Stimulated activated naive B cell treated with anti-CD40 and anti-IgM and Interleukin-4, amounts not matched to agents 10 μg/mL and 1 μg/mL and 100 μg/mL, for 72 hours (primary cell): ENCODE results near the gene PLSCR3.

Experiments used
- ATAC-seq, 2 donors: fragments of 150-1000 bp; cut with Tn5 transposase; replicated peaks; 2 replicates each; pipeline ENCODE4 v1.10.0; 2021; ENCODE audit warnings: moderate library complexity in 1 of 2
- DNase-seq: peaks from one replicate; pipeline ENCODE4 v3.0.0; 2021
- H3K27ac Mint-ChIP-seq: one replicate; pipeline ENCODE4 v1.8.0; 2022; ENCODE audit warnings: mild to moderate bottlenecking, mixed read lengths
- H3K27me3 Mint-ChIP-seq, 2 donors: one replicate each; pipeline ENCODE4 v1.8.0; 2022; ENCODE audit warnings: mixed read lengths in 2 of 2
- H3K36me3 Mint-ChIP-seq, 2 donors: one replicate each; pipeline ENCODE4 v1.8.0; 2022; ENCODE audit warnings: mixed read lengths in 2 of 2, mild to moderate bottlenecking in 1 of 2
- H3K4me1 Mint-ChIP-seq, 2 donors: one replicate each; pipeline ENCODE4 v1.8.0; 2022; ENCODE audit warnings: mixed read lengths in 2 of 2, mild to moderate bottlenecking in 1 of 2
- H3K4me3 Mint-ChIP-seq, 2 donors: one replicate each; pipeline ENCODE4 v1.8.0; 2022; ENCODE audit warnings: mild to moderate bottlenecking in 2 of 2, mixed read lengths in 2 of 2, moderate library complexity in 1 of 2
- H3K9me3 Mint-ChIP-seq, 2 donors: one replicate each; pipeline ENCODE4 v1.8.0; 2022; ENCODE audit warnings: mixed read lengths in 2 of 2, mild to moderate bottlenecking in 1 of 2

The PLSCR3 gene

GRCh38 chr17:7348478-7349242 lies 45.7 kb downstream of the PLSCR3 start:
- Mint-ChIP-seq H3K9me3 (no peaks in the 10 kb centered on the region), H3K4me3 (no peak overlapping the region), H3K36me3 (peaks cover 36 to 52% of the 10 kb centered on the region in 2 donors), H3K4me1 (peaks cover 32 to 65% of the 10 kb centered on the region in 2 donors), H3K27ac (peak overlapping the region; percentile 91), H3K27me3 (no peaks in the 10 kb centered on the region)
- ATAC-seq: no peak
- DNase-seq: no peak

DNA sequence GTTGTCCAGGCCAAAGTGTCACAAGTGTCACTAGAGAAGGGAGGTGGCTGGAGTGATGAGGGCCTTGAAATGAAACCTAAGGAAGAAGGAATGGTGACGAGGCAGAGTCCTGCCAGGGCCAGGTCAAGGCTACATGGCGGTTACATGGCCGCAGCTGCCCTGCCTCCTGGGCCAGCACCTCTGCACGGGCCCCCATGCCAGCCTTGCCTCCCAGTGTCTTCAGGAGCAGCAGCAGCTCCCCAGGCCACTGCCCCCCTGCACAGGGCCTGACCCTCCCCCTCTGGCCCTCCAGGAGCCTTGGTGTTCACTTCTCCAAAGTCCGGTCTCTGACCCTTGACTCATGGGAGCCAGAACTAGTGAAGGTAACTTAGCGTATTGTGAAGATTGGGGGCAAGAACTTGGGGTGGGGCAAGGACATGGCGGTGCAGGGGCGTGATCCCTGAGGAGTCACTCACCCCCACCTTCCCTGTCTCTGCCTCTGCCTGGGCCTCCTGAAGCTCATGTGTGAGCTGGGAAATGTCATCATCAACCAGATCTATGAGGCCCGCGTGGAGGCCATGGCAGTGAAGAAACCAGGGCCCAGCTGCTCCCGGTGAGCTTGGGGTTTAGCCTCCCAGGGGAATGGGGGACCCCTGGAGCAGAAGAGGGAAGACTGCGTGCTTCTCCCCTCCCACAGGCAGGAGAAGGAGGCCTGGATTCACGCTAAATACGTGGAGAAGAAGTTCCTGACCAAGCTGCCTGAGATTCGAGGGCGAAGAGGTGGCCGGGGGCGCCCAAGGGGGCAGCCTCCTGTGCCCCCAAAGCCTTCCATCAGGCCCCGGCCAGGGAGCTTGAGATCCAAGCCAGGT lies 46.5 kb downstream of the PLSCR3 start:
- Mint-ChIP-seq H3K4me3 (no peak overlapping the region), H3K4me1 (peaks cover 29 to 61% of the 10 kb centered on the region in 2 donors), H3K27ac (peak overlapping the region; percentile 91), H3K36me3 (peaks cover 38 to 58% of the 10 kb centered on the region in 2 donors), H3K9me3 (no peaks in the 10 kb centered on the region), H3K27me3 (no peaks in the 10 kb centered on the region)
- ATAC-seq (no peak), DNase-seq (no peak)

DNA sequence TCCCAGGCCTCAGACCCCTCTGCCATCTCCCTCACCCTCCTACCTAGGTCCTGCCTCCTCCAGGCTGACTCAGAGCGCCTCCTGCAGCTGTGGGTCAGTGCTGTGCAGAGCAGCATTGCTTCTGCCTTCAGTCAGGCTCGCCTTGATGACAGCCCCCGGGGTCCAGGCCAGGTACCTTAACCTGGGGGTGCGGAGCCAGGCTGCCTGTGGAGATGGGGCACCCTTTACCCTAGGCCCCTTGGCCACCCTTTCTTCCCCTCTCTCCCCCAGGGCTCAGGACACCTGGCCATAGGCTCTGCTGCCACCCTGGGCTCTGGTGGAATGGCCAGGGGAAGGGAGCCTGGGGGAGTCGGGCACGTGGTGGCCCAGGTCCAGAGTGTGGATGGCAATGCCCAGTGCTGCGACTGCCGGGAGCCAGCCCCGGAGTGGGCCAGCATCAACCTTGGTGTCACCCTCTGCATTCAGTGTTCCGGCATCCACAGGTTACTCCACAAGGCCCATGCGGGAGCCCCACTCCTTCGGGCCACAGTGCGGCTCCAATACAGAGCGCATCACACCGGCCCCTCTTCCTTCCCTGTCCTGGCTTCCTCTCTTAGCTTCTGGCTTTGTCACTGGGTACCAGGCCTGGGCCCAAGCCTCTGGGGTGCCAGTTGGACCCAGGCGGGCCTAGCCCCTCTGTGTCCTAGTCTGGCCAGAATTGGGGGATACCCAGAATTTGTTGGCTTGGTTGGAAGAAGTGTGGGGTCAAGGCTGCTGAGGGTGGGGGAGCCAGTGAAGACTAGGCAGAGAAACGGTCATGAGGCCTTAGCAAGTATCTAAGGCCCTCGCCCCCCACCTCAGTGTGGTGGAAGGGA lies 47.3 kb downstream of the PLSCR3 start:
- DNase-seq: no peak

DNA sequence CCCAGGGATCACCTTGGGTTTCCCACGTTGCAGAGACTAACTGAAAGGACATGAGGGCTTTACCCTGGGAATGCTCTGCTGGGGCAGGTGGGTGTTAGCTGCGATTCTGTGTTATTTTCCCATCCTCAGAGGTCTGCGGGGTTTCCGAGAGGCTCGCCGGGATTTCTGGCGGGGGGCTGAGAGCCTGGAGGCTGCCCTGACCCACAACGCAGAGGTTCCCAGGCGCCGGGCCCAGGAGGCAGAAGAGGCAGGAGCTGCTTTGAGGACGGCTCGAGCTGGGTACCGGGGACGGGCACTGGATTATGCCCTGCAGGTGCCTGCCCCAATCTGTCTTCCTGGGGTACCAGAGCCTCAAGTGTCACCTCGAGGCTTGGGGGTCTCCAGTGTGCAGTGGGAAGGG lies 51.1 kb downstream of the PLSCR3 start:
- ATAC-seq (no peak), DNase-seq (no peak)
- Mint-ChIP-seq H3K4me1 (peaks cover 17 to 39% of the 10 kb centered on the region in 2 donors), H3K9me3 (no peaks in the 10 kb centered on the region), H3K36me3 (peaks cover 28 to 47% of the 10 kb centered on the region in 2 donors), H3K27me3 (no peaks in the 10 kb centered on the region), H3K27ac (peak overlapping the region; percentile 80), H3K4me3 (no peak overlapping the region)

More for the DNA sequence above, 47.3 kb downstream of the PLSCR3 start:
- ATAC-seq: no peak
- Mint-ChIP-seq H3K4me1 (peaks cover 23 to 54% of the 10 kb centered on the region in 2 donors), H3K9me3 (no peaks in the 10 kb centered on the region), H3K36me3 (peaks cover 37 to 53% of the 10 kb centered on the region in 2 donors), H3K27me3 (no peaks in the 10 kb centered on the region), H3K27ac (peak overlapping the region; percentile 54), H3K4me3 (no peak overlapping the region)

DNA sequence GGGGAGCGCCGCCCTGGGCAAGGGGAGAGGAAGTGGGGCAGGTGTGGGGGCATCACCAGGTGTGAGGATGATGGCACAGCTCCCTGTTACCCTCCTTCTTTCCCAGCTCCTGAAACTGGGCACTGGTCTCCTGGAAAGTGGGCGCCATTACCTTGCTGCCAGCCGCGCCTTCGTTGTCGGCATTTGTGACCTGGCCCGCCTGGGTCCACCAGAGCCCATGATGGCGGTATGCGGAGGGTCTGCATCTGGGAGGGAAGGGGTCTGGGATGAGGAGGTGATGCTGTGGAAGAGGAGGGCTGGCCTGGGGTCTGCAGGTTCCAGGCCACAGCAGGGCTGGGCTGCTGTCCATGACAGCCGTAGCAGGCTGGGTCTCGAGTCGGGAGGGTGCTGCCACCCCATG lies 52.5 kb downstream of the PLSCR3 start:
- ATAC-seq: no peak
- Mint-ChIP-seq H3K4me3 (peak overlapping the region in 1 of 2 donors; percentile 19), H3K27ac (no peak overlapping the region)

GRCh38 chr17:7340179-7340578 lies 54.1 kb downstream of the PLSCR3 start:
- no peak overlapping the region for H3K27ac Mint-ChIP-seq
- no peak for ATAC-seq
- no peak overlapping the region for H3K4me3 Mint-ChIP-seq
- H3K4me1 Mint-ChIP-seq: peaks cover 27 to 52% of the 10 kb centered on the region in 2 donors
- H3K36me3 Mint-ChIP-seq: peaks cover 22 to 45% of the 10 kb centered on the region in 2 donors
- no peaks in the 10 kb centered on the region for H3K27me3 Mint-ChIP-seq
- H3K9me3 Mint-ChIP-seq: no peaks in the 10 kb centered on the region
- no peak for DNase-seq

More for the DNA sequence above, 52.5 kb downstream of the PLSCR3 start:
- Mint-ChIP-seq H3K36me3 (peaks cover 25 to 48% of the 10 kb centered on the region in 2 donors), H3K27me3 (no peaks in the 10 kb centered on the region), H3K9me3 (no peaks in the 10 kb centered on the region), H3K4me1 (peaks cover 20 to 39% of the 10 kb centered on the region in 2 donors)
- no peak for DNase-seq
